Measurements from ENCODE around the gene ERN1.
A peak's percentile ranks its signal among the peaks of the same experiment; 100 is the strongest.

ERN1 gene

DNA sequence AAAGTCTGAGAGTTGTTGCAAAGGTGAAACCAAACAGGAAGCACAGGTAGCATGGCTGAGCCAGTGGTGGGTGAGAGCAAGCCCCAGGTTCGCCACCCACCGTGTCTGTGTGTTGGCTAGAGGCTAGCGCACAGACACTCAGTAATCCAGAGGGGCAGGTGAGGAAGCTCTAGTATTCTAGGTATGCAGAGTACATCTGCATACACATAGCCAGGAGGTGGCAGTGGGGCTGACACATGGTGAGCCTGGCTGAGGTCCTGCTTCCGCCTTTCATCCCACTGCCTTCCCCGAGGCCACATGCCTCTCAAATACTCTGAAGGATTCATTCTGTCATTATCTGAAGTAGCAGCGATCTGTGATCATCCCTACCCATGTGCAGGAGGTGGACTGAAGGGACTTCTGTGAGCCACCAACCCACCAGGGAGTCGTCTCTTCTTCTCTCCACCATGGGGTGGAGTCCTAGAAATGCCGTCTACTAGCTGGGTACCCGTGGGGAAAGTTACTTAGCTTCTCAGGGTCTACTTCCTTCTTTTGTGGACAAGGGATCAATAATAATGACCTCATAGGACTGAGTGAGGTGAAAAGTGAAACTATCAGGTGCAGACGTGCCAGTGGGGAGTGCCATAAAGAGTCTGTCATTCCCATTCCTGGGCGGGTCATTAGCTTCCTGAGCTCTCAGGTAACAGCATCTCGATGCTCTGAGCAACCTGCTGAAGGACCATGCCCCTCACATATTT, 73.5 kb downstream of the ERN1 start:
- DNase-seq, result no peak

DNA sequence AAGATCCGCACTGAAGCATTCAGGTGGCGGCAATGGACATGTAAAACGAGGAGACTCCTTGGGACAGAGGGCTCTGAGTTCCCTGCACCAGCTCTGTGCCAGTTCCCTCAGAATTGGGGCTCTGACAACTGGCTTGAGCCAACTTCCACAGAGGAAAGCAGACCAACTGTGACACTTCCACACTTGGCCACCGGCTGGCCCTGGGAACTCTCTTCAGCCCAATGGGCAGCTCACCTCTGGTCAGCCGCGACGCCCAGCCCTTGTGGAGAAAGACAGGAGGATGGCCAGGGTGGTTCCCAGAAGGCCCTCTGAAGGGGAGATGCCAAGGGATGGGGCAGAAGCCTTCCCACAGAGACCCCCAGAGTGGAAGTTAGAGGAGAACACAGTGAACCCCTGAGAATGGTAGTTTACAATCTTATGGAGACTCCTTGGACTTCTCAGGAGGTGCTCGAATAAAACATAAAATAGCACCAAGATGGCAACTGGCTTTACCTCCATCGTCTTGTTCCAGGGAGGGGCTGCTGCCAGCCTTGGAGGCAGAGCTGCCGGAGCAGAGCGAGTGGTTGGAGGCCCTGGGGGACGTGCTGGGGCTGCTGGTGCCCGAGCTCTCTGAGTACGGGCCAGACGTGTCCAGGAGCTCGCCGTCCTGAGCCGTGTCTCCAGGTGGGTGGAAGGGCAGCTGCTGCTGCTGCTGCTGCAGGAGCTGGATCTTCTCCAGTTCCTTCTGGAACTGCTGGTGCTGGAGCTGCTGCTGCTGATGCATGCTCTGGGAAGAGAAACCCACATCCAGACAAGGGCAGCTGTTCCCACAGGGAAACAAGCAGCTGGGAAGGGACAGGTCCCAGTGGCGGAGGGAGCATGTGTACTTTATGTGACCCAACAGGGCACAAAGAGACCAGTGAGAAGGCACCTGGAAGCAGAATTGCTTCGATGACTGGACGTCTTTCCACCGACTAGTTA, 74.5 kb downstream of the ERN1 start:
- no peak for DNase-seq

- no peak for DNase-seq
Measured at GRCh38 chr17:64054304-64054703, 75.6 kb downstream of the ERN1 start.

- no peak for DNase-seq
Measured at GRCh38 chr17:64053101-64053500, 76.8 kb downstream of the ERN1 start.

GRCh38 chr17:64051153-64051552, 78.8 kb downstream of the ERN1 start:
- DNase-seq, result no peak

DNA sequence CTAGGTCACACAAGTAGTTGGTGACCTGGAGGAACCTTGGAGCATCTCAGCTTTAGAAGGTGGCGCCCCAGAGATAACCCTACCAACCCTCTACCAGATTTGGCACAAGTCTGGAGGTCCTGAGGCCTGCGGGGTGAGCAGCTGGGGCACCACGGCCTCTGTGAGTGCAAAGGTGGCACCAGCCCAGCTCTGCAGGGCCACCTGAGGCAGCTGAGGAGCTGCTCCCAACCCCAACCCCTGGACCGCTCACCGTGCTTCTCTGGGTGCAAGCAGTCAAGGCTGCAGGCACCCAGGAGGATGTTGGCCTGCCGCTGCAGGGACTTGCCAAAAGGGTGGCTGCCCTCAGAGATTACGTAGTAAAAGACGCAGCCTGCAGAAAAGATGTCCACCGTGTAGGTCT, 81.1 kb downstream of the ERN1 start:
- no peak for DNase-seq

- no peak for DNase-seq
Measured at GRCh38 chr17:64045176-64045575, 84.8 kb downstream of the ERN1 start.

- DNase-seq, result no peak
Measured at GRCh38 chr17:64042700-64043485, 87.1 kb downstream of the ERN1 start.

- no peak for DNase-seq
Measured at GRCh38 chr17:64041912-64042311, 88.0 kb downstream of the ERN1 start.

DNA sequence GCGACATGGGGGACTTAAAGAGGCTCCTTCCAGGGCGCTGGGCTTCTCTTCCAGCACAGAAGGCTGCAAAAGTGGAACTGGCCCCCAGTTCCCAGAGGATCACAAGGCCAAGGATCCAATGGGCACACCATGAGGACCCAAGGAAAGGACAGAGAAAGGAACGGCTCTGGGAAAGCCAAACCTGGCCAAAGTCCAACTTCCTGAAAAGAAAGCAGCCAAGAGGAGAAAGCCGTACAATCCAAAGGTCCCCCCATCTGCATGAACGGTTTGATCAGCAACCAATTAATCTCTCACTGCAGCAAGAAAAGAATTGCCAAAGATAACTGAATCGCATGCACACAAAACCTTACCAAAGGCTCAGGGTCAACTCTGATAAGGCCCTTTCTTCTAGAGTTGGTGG, 89.7 kb downstream of the ERN1 start:
- DNase-seq, result no peak

DNA sequence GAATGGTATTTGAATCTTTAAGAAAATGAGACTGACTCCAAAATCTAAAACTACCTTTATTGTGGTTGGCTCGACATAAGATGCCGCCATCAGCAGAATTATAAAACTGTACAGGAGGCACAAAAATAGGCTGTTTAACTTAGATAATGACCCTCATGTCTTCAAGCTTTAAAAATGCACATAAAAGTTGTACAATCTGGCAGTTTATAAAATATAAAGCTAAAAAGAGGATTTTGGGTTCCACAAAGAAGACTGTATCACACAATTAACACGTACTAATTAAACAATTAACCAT, 90.9 kb downstream of the ERN1 start:
- DNase-seq, result no peak

DNA sequence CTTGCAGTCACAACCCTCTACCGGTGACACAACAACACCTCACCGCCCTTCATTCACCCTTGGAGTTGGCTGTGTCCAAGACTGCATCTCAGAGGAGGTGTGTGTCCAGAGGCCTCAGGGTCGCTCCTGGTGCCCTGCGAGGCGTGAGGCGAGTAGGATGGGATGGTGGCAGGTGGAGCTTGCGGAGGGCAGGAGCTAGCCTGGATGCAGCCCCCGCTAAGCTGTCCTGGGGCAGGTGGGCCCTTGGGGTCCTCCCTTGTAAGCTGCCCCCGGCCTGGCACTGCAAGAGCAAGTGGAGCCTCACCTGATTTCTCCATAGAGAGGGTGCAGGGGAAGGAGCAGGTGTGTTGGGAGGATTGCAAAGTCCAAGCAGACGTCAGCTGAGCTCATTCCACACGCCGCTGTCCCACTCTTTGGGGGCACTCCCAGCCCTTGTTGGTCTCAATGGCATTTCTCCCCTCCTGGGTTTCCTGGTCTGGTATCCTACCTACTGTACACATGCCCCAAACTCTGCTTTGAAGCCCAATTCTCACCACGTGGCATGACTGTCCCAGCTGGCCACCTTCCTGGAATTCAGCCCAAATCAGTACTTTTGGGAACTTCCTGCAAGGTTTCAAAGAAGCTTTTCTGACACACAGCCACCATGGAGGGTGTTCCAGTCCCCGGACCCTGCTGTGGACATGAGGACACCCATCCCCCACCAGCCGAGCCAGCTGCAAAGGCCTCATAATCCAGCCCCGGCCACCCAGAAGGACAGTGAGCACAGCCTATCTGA, 91.4 kb downstream of the ERN1 start:
- no peak for DNase-seq

- no peak for DNase-seq
Measured at GRCh38 chr17:64037802-64038201, 92.1 kb downstream of the ERN1 start.

DNA sequence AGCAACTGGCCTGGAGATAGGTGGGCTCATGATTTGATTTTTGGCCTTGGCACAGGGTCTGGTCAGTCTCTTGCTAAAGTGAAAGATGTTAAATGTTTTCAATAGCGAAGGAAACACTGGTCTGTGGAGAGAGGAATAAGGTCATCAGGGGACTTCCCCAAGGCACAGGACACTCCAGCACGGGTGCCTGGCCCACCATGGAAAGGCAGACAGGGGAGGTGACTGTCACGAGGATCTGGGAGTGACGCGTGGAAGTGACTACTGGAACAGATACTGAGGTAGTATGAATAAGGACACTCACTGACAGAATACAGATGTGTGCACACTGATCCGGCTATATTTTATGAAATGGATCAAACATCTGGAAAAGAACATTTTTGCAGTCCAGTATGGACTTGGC, 92.8 kb downstream of the ERN1 start:
- no peak for DNase-seq

GRCh38 chr17:64036198-64036922, 93.6 kb downstream of the ERN1 start:
- DNase-seq, result no peak

- no peak for DNase-seq
Measured at GRCh38 chr17:64032081-64032480, 97.9 kb downstream of the ERN1 start.

DNA sequence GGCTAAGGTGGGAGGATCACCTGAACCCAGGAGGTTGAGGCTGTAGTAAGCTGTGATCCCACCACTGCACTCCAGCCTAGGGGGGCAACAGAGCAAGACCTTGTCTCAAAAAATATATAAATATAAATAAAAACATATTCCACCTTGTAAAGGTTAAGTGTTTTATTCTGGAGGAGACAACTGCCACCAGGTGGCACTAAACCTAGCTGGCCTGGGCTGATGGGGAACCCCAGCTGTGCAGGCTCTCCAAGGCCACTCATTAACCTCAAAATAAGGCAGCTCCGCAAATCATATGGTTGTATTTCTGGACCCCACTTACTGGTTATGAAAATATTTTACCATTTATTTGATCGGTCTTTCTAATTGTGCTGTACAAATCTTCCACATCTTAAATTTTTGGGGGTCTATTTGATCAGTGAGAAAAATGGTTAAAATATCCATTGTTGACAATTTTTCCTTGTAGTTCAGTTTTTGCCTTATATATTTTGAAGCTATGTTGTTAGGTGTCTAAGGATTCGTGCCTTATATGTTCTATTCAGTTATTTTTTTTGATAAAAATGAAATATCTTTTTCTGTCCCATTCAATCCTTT, 101.0 kb downstream of the ERN1 start:
- DNase-seq, result peak; percentile 68 to 70

GRCh38 chr17:64025732-64026294, 104.1 kb downstream of the ERN1 start:
- DNase-seq, result peak; percentile 82 to 86

DNA sequence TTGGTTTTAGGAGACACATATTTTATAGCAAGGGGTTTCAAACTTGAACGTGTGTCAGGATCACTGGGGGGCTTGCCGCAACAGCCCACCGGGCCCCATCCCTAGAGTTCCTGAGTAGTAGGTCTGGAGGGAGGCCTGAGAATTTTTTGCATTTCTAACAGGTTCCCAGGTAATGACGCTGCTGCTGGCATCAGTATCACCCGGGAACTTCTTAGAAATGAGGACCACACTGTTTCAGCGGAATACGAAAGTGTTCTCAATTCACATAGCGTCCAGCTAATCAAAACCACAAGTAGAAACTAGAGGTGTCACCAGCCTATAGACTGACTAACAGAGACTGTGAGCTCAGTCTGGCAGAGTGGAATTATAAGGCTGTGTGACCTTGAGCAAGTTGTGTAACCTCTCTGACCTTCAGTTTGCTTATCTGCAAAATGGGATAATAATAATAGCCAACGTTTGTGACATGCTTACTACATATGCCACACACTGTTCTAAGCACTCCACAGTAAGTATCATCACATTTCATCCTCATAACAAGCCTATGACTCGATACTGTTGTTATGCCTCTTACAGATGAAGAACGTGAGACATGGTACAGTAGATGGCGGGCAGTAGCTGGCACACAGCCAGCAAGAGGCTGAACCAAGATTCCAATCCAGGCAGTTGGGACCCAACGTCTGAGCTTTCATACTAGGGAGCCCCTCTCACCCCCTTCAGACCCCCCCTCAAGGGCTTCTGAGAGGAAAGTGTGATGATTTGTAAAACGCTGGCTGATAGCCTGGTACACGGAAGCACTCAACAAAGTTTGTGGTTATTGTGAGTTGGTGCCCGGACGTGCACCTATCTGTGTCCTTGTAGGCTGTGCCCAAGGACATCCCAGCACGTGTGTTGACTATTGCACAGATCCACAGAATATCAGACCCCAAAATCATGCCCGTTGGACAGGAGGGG, 104.9 kb downstream of the ERN1 start:
- DNase-seq, result no peak

DNA sequence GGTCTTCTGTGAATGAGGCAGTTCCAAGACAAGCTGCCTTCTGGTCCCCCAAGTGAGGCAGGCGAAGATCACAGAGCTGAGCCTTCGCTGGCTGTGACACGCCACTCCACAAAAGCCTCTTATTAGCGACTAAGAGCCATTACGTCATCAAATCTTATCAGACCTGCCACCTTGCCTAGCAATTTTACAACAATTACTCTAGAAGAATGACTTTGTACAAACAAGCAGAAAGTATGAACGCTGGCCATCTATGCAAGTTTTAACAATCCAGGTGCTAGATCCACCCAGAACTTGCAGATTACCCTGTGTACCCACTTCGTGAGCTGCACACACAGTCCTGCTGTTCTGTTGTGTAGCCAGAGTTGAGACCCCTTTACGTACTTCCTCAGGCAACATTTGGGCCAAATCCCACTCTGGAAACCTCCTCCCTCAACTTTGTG, 105.7 kb downstream of the ERN1 start:
- DNase-seq, result no peak
